Lung microvascular endothelial cell (primary cell): ENCODE measurements around the gene LZTR1. TPM values are rescaled to one million over a fixed set of nuclear protein-coding genes. Genes with fewer than 3 reads are reported as not detected.

Experiments used
- DNase-seq, 2 donors: peaks; one replicate each; pipeline versions ENCODE4 v3.0.0 to v3.0.0-alpha.2; 2010; ENCODE audit warnings: low read depth in 2 of 2
- total RNA-seq: library from RNA; depleted of rRNA; stranded (reverse); fragments of >200 nt; gene quantifications from 2 replicates; pipeline ENCODE4 v1.2.1, GENCODE V29; 2014

Gene LZTR1
- total RNA-seq, 1 donor from 2014 or later, result 52.6 TPM

- DNase-seq, result no peak
These were observed 1.6 kb upstream of the LZTR1 start for GRCh38 chr22:20980523-20980922.

GRCh38 chr22:20980938-20981722 is 967 bp upstream of the LZTR1 start:
- no peak for DNase-seq

GRCh38 chr22:20982563-20982882 is 426 bp downstream of the LZTR1 start:
- DNase-seq, result no peak

GRCh38 chr22:20983081-20983771 is 1.1 kb downstream of the LZTR1 start:
- DNase-seq, result no peak

- no peak for DNase-seq
These were observed 3.6 kb downstream of the LZTR1 start for GRCh38 chr22:20985720-20986119.

- no peak for DNase-seq
These were observed 4.3 kb downstream of the LZTR1 start for GRCh38 chr22:20986365-20986764.

GRCh38 chr22:20987375-20987774 is 5.3 kb downstream of the LZTR1 start:
- DNase-seq, result no peak

DNA sequence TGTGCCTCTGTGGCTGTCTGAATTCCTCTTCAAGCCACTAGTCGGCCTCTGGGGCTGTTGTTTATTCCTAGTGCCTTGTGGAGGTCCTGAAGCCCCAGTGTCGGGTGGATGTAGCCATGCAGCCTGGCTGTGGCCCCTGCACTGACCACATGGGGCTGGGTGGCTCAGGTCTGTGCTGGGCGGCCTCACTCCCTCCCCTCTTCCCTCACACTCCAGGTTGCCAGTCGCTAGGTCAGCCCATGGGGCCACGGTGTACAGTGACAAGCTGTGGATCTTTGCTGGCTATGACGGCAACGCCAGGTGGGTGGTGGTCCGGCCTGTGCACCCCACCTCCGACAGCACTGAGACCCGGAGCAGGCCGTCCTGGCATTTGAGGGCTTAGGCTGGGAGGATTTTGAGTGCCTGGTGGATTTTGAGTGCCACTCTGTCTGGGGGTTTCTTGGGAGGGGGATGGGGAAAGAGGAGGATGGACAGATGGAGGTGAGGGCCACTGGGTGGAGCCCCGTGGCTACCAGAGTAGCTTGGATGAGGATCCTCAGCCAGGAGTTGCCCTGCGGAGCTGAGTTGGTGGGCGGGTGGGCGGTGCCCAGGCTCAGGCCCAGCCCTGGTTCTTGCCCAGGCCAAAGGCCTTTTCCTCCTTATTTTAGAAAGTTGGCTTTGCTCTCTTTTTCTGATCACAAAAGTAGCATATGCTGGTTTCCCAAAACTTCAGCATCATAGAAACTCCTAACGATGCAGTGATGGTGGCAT is 6.7 kb downstream of the LZTR1 start:
- no peak for DNase-seq

- no peak for DNase-seq
These were observed 7.4 kb downstream of the LZTR1 start for GRCh38 chr22:20989323-20990138.

DNA sequence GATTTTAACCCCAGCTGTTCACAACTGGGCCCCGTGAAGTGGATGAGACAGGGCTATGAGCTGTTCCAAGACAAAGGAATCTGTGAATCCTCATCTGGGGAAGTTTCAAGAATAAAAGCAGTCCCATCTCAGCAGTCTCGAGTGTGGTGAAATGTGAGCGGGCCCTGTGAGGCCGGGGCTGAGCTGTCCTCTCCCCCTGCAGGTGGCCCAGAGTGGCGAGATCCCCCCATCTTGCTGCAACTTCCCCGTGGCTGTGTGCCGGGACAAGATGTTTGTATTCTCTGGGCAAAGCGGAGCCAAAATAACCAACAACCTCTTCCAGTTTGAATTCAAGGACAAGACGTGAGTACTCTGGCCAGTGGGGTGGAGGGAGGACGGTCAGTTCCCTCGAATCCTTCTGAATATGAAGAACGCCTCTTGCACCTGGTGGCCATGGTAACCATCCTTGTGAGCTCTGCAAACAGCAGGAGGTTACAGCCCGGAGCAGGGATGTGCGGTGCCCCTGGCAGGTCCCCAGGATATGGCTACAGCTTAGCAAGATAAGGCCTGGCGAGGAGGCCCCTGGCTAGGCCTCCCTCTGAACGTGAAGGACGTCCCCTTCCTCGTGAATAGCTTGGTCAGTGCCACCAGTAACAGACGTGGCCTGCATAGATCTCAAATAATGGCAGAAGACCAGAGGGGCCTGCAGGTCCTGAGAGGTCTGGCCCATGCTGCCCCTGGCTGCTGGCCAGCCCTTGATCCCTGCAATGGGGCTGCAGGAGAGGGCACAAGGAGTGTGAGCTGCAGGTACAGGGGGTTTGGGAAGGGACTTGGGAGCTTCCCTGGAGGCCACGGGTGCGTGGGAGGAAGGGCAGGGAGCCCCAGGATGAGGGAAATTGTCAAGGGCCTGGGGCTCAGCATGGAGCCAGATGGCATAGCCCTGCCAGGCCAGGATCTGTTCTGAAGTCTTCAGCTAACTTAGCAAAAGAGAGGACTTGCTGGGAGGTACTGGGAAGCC is 8.4 kb downstream of the LZTR1 start:
- no peak for DNase-seq

DNA sequence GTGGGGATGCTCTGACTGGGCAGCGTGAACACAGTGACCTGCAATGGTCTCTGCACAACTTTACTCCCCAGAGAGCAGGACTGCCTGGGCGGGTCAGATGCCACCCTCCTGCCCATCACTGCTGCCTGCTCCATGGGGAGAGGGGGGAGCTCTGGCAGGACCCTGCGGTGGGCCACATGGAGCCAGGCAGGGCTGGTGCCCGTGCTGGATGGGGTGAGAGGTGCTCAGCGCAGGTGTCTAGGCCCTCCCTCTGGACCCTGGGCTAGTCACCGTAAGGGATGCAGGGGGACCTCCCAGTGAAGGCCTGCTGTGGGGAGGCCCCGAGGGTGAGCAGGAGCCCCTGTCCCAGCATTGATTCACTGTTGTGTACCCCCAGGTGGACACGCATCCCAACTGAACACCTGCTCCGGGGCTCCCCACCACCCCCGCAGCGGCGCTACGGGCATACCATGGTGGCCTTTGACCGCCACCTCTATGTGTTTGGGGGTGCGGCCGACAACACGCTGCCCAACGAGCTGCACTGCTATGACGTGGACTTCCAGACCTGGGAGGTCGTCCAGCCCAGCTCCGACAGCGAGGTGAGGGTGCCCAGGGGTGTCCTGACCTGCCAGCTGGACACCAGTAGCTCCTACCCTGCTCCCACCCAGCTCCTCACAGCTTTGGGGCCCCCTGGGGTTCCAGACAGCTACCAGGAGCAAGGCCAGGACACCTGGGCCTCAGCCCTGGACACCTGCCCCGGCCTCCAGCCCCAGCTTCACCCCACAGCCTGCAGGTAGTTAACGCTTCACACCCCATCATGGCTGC is 9.4 kb downstream of the LZTR1 start:
- DNase-seq, result no peak

DNA sequence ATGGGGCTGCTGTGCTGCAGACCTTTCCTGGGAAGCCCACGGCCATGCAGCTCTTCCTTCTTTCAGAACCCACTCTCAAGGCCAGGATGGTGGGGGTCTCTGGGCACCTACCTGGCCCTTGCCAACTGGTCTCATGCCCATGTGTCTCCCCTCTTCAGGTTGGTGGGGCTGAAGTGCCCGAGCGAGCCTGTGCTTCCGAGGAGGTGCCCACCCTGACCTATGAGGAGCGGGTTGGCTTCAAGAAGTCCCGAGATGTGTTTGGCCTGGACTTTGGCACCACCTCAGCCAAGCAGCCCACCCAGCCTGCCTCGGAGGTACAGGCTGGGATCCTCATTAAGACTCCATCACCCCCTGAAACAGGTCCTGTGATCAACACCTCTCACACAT is 10.0 kb downstream of the LZTR1 start:
- no peak for DNase-seq

DNA sequence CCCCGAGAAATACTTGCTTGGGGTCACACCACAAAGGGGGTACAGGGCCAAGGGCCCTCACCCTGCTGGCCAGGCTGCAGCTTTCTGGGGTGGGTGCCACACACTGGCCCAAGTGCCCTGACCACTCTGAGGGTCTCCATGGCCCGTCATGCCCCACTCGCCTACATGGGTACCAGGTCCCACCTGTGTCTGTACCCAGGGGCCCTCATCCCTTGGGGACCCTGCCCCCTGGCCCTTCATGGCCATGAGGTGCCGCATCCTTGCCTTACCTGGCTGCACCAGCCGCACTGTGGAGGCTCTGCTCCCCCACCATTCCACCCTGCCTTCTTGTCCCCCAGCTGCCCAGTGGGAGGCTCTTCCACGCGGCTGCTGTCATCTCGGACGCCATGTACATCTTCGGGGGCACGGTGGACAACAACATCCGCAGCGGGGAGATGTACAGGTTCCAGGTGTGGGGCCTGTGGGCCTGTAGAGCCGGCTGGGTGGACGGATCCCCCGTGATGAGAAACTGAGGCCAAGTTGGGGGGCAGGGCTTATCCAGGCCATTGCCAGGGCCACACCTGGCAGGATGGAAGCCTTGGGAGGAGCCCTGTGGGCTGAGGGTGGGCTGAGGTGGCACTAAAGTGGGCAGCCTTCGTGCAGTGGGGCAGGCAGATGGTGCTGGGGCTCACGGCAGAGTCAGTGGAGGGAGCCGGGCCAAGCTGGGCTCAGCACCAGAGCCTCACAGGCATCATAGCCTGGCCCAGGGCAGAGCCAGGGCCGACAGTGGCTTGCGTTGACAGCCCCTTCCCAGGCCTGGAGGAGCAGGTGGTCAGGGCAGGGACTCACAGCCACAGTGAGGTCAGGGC is 10.6 kb downstream of the LZTR1 start:
- no peak for DNase-seq

DNA sequence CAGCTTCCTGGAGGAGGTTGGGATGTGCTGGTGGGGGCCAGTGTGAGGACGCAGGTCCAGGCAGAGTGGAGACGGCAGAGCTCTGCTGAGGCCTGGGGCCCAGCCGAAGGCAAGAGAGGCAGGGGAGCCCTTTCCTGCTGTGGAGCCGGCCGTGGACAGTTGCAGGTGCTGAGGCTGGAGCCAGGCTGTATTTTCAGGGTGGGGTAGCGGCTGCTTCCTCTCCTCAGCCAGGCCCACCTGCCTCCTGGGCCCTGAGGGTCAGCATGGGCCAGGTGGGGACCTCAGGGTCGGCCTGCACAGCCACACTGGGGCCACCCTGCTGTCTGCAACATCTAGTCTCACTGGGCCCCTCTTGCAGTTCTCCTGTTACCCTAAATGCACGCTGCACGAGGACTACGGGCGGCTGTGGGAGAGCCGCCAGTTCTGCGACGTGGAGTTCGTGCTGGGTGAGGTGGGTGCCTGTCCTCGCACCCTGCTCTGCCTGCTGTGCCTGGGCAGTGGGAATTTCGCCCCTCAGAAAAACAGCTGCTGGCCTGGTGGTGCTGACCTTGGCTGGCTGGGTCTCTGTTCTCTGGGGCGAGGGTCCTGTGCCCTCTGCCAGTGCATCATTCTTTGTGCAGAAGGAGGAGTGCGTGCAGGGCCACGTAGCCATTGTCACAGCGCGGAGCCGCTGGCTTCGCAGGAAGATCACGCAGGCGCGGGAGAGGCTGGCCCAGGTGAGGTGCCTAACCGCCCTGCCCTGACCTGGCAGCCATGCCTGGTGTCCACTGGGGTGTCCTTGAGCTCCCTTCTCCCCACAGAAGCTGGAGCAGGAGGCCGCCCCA is 11.4 kb downstream of the LZTR1 start:
- no peak for DNase-seq

DNA sequence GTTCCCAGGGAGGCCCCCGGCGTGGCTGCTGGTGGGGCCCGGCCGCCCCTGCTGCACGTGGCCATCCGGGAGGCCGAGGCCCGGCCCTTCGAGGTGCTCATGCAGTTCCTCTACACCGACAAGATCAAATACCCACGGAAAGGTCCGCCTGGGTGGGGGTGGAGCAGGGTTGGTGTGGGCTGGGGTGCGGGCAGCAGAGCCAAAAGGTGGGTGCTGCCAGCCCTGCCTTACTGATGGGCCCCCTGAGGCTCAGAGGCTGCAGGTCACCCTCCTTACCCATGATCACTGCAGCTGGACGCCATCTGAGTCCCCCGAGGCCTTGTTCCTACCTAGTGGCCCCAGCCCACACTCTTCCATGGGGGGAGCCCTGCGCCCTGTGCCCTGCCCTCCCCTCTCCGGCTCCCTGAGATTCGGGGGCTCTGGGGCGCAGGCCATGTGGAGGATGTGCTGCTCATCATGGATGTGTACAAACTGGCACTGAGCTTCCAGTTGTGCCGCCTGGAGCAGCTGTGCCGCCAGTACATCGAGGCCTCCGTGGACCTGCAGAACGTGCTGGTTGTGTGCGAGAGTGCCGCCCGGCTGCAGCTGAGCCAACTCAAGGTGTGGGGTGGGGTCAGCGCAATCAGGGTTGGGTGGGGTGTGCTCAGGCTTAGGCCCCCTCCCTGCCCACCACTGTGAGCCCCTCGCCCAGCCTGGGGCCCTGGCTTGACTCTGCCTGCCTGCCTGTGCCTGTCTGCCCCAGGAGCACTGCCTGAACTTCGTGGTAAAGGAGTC is 12.2 kb downstream of the LZTR1 start:
- DNase-seq, result no peak

DNA sequence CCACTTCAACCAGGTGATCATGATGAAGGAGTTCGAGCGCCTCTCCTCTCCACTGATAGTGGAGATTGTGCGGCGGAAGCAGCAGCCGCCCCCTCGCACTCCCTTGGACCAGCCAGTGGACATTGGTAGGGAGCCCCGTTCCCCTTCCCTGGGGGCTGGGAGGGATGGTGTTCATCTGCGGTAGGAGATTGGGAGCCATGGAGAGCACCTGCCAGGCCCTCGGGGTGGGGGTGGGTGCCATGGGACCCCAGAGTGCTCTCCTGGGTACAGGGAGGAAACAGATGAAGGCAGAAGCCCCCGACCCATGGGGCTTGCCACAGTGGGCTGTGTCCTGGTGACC is 12.8 kb downstream of the LZTR1 start:
- DNase-seq, result no peak

DNA sequence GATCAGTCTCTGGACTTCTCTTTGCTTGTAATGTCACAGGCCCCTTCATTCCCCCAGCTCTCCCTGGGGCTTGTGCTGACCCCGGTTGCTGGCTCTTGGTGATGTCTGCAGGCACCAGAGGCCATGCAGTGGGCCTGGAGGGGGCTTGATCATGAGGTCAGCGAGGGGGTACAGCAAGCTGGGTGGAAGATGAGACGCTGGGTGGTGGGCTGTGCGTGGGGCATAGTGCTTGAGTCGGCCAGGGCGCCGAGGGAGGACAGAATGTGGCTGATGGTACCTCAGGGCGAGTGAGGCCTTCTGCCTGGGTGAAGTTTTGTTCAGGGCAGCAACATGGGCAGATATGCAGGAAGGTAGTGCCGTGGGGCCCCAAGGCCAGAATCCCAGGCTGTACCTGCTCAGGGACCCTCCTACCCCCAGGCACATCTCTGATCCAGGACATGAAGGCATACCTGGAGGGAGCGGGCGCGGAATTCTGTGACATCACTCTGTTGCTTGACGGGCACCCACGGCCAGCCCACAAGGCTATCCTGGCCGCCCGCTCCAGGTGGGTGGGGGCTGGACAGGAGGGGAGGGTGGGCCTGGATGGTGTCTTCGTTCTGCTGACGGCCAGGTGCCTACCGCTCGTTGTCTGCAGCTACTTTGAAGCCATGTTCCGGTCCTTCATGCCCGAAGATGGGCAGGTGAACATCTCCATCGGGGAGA is 13.4 kb downstream of the LZTR1 start:
- no peak for DNase-seq
